ENCODE results near the gene ARCN1.
A peak's percentile ranks its signal among the peaks of the same experiment; 100 is the strongest.
"Not testable (repeated sequence)": the region's sequence is repeated elsewhere in the genome, so short reads cannot be mapped to it uniquely, and the experiment has no call there.

Gene ARCN1

DNA sequence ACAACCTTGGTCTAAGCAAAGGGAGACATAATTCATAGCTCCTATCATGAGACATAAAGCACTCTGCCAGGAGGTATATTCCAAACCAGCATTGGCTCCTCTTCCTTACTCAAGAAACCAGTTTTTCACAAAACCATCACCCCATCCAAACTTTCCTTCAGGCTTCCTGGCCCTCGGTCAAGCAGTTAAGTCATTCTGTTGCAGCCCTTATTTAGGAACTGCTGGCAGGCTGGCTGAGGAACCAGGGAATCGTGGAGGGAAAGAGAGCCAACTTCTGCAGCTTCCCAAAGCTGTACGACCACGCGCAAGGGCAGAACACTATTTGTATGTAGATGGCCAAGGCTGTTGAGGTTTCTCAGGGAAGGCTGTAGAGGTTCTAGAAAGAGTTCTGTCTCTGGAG lies 7.2 kb upstream of the ARCN1 start:
- ChIA-PET POLR2A (no interaction called here), CTCF (no interaction called here)
- TF ChIP-seq, protein P1, sequence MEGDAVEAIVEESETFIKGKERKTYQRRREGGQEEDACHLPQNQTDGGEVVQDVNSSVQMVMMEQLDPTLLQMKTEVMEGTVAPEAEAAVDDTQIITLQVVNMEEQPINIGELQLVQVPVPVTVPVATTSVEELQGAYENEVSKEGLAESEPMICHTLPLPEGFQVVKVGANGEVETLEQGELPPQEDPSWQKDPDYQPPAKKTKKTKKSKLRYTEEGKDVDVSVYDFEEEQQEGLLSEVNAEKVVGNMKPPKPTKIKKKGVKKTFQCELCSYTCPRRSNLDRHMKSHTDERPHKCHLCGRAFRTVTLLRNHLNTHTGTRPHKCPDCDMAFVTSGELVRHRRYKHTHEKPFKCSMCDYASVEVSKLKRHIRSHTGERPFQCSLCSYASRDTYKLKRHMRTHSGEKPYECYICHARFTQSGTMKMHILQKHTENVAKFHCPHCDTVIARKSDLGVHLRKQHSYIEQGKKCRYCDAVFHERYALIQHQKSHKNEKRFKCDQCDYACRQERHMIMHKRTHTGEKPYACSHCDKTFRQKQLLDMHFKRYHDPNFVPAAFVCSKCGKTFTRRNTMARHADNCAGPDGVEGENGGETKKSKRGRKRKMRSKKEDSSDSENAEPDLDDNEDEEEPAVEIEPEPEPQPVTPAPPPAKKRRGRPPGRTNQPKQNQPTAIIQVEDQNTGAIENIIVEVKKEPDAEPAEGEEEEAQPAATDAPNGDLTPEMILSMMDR (IDR thresholded peaks at IDR 0.05; ENCODE audit: control extremely low read depth, extremely low read depth, low read depth, missing control alignments) = no peak
- DNase-seq (ENCODE audit: extremely low spot score) = no peak

DNA sequence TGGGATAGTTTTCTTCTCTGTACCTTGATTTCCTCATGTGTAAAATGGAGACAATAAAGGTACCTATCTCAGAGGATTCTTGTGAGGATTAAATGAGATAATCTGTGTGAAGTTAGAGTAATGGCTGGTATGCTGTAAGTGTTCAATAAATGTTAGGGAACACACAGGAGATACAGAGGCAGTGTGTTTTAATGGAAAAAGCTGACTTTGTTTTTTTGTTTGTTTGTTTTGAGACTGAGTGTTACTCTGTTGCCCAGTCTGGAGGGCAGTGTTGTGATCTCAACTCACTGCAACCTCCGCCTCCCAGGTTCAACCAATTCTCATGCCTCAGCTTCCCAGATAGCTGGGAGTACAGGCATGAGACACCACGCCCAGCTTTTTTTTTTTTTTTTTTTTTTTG lies 2.5 kb upstream of the ARCN1 start:
- TF ChIP-seq, protein P1 (IDR thresholded peaks at IDR 0.05; ENCODE audit: control extremely low read depth, extremely low read depth, low read depth, missing control alignments) = no peak
- DNase-seq (ENCODE audit: extremely low spot score) = no peak
- POLR2A ChIA-PET = no interaction called here
- CTCF ChIA-PET = interaction anchor here (0.6 to 0.8 kb wide), 3 partner anchors 23 to 371 kb away, joined by 3 read pairs; no protein-coding TSS in a partner anchor

DNA sequence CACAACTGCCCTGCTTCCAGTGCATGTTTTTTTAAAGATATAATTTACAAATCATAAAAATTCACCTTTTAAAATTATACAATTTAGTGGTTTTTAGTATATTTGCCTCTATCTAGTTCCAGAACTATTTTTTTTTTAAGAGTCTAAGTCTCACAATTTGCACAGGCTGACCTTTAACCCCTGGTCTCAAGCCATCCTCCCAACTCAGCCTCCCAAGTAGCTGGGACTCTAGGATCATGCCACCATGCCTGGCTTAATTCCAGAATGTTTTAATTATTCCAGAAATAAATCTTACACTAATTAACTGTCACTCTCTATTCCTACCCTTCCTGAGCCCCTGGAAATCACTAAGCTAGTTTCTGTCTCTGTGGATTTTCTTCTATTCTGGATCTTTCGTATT lies 1.4 kb upstream of the ARCN1 start:
- CTCF ChIA-PET = no interaction called here
- no peak for DNase-seq (ENCODE audit: extremely low spot score)
- TF ChIP-seq, protein P1 (IDR thresholded peaks at IDR 0.05; ENCODE audit: control extremely low read depth, extremely low read depth, low read depth, missing control alignments) = no peak
- POLR2A ChIA-PET = no interaction called here

DNA sequence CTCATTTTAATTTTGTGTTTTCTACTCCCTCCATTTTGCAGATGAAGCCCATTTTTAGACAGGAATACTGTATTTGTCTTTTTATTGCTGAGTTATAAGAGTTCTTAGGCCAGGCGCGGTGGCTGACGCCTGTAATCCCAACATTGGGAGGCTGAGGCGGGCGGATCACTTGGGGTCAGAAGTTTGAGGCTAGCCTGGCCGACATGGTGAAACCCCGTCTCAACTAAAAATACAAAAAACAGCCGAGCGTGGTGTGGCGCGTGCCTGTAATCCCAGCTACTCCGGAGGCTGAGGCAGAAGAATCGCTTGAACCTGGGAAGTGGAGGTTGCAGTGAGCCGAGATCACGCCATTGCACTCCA lies 528 bp upstream of the ARCN1 start:
- CTCF ChIA-PET; POLR2A ChIA-PET; DNase-seq (ENCODE audit: extremely low spot score): not testable (repeated sequence)

DNA sequence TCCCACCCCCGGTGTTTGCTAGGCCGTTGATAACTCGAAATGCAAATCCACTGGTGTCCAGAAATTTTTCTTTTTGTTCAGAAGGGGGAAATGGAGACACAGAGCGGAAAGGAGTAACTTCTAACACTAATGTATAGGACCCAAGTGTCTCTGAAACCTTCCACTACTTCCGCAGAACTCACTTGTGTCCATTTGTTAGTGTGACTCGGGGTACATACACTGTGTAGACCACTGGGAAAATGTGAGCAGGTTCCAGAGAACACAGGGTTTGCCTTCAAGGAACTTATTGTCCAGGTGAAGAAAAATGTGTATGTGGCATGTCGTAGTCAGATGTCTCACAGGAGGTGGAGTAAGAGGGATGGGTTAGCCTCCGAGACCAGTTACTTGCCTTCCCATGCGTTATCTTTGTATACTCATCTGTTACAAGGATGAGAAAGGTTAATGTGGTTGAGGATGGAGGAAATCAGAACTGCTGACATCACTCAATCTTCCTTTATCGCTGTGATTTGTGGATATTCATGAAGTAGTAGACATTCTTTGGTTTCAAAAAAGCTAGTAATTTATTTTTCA lies 857 bp downstream of the ARCN1 start:
- ChIA-PET CTCF (no interaction called here), POLR2A (interaction anchor here (0.8 kb wide), 1 partner anchor 34 kb away, joined by 3 read pairs; no protein-coding TSS in a partner anchor)
- TF ChIP-seq, protein P1 (IDR thresholded peaks at IDR 0.05; ENCODE audit: control extremely low read depth, extremely low read depth, low read depth, missing control alignments) = no peak
- DNase-seq (ENCODE audit: extremely low spot score) = peak; percentile 27

DNA sequence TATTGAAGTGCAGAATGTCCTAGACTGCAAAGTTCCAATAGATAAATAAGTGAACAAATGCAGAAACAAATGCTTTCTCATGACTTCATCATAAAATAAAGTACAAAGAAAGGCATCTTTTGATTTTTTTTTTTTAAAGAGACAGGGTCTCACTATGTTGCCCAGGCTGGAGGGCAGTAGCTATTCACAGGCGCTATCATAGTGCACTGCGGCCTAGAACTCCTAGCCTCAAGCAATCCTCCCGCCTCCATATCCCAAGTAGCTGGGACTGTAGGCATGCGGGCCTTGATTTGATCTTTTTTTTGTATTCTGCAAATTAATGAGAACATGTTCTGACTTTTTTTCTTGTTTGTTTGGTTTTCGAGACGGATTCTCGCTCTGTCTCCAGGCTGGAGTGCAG lies 2.4 kb downstream of the ARCN1 start:
- no peak for DNase-seq (ENCODE audit: extremely low spot score)
- POLR2A ChIA-PET = no interaction called here
- CTCF ChIA-PET = interaction anchor here (0.8 to 1.1 kb wide), 2 partner anchors 8 to 10 kb away, joined by 3 to 4 read pairs; no protein-coding TSS in a partner anchor
- TF ChIP-seq, protein P1 (IDR thresholded peaks at IDR 0.05; ENCODE audit: control extremely low read depth, extremely low read depth, low read depth, missing control alignments) = no peak

DNA sequence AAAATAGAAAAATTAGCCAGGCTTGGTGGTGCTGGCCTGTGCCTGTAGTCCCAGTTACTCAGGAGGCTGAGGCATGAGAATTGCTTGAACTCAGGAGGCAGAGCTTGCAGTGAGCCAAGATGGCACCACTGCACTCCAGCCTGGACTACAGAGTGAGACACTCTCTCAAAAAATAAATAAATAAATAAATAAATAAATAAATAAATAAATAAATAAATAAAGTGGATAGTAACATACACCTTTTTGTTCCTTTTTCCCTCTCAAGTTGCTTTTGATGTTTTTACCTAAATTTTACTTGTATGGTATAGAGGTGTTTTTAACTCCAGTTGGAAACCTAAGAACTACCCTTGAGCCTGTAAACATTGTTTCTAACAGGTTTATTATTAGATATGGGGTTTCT lies 5.8 kb downstream of the ARCN1 start:
- CTCF ChIA-PET = interaction anchor here (1.4 kb wide), 1 partner anchor 12 kb away, joined by 4 read pairs; no protein-coding TSS in a partner anchor
- DNase-seq (ENCODE audit: extremely low spot score); POLR2A ChIA-PET: not testable (repeated sequence)

DNA sequence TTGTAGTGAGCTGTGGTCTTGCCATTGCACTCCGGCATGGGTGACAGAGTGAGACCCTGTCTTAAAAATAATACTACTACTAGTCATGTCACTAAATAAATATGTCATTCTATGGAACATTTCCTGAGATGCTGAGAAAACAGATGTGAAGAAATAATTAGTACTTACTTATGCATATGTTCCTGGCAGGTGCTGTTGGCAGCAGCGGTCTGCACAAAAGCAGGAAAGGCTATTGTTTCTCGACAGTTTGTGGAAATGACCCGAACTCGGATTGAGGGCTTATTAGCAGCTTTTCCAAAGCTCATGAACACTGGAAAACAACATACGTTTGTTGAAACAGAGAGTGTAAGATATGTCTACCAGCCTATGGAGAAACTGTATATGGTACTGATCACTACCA lies 8.8 kb downstream of the ARCN1 start:
- no peak for DNase-seq (ENCODE audit: extremely low spot score)
- CTCF ChIA-PET = interaction anchor here (1.2 to 1.4 kb wide), 2 partner anchors 13 to 25 kb away, joined by 3 read pairs; no protein-coding TSS in a partner anchor
- POLR2A ChIA-PET = no interaction called here
- TF ChIP-seq, protein P1 (IDR thresholded peaks at IDR 0.05; ENCODE audit: control extremely low read depth, extremely low read depth, low read depth, missing control alignments) = no peak

Data from GM10248 (cell line).